ENCODE data around the gene TRIM13. TPM values are rescaled to one million over a fixed set of nuclear protein-coding genes. Genes with fewer than 3 reads are reported as not detected.
A peak's percentile ranks its signal among the peaks of the same experiment; 100 is the strongest.
"Not testable (repeated sequence)": the region's sequence is repeated elsewhere in the genome, so short reads cannot be mapped to it uniquely, and the experiment has no call there.

The TRIM13 gene, protein sequence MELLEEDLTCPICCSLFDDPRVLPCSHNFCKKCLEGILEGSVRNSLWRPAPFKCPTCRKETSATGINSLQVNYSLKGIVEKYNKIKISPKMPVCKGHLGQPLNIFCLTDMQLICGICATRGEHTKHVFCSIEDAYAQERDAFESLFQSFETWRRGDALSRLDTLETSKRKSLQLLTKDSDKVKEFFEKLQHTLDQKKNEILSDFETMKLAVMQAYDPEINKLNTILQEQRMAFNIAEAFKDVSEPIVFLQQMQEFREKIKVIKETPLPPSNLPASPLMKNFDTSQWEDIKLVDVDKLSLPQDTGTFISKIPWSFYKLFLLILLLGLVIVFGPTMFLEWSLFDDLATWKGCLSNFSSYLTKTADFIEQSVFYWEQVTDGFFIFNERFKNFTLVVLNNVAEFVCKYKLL
- 17.2 and 17.9 TPM in 2 replicates for total RNA-seq

DNA sequence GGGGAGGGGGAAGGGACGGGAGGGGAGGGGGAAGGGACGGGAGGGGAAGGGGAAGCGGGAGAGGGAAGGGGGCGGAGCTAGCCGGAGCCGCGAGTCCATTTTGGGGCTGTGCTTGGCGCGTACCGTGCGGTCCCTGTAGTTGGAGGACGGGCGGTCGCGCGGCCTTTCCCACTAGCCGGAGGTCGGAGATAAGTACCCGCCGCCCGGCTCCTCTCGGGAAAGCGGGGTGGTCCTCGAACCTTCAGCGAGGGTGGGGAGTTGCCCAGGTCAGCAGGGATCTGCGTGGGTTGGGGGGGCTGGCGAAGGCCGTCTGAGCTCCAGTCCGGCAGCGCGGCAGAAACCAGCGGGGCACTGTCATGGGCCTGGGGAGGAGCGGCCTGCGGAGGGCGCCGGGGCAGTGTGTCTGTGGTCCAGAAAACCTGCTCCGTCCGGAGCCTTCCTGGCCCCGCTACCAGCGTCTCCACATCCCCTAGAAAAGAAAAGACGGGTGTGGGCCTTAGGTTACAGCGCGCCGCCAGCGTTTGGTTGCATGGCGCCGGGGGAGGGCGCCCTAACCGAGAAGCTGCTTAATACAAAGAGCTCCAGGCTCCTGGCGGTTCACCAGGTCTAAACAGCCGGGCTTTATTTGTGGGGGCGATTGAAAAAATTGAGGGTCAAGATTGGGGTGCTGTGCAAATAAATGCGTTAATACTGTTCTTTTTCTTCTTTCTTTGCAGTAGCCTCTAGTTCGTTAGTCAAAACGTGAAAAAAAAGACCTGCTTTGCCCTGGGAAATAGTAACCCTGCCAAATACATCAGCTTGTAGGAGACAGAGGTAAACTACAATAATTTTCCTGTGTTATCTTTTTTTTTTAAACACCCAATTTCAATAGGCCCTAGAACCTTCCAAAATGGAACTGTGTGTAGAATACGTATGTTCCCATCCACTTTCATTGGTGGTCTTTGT is at the start of gene TRIM13:
TRIM13 (plus strand) TSS at position 92 of the 945 bp plus-strand sequence. CDS start 14,899 bp downstream, outside the sequence.
- H3K27me3 Mint-ChIP-seq (ENCODE audit: low read depth) = no peaks in the 10 kb centered on the region
- DNase-seq (ENCODE audit: low spot score) = peak; percentile 79
- H3K27ac Mint-ChIP-seq = peak within 1 kb of the TSS; percentile 89
- intact Hi-C loops (cut with micrococcal nuclease) = loop anchor here (1.0 to 10.0 kb wide), 9 partner anchors 40 to 915 kb away; partner anchors contain the start of gene KPNA3
- H3K4me3 Mint-ChIP-seq (ENCODE audit: low read depth) = peak within 1 kb of the TSS; percentile 85
- H3K36me3 Mint-ChIP-seq (ENCODE audit: low read depth) = peaks cover 41% of the 10 kb centered on the region
- H3K4me1 Mint-ChIP-seq (ENCODE audit: low read depth) = peaks cover 31% of the 10 kb centered on the region
- H3K9me3 Mint-ChIP-seq = no peaks in the 10 kb centered on the region

DNA sequence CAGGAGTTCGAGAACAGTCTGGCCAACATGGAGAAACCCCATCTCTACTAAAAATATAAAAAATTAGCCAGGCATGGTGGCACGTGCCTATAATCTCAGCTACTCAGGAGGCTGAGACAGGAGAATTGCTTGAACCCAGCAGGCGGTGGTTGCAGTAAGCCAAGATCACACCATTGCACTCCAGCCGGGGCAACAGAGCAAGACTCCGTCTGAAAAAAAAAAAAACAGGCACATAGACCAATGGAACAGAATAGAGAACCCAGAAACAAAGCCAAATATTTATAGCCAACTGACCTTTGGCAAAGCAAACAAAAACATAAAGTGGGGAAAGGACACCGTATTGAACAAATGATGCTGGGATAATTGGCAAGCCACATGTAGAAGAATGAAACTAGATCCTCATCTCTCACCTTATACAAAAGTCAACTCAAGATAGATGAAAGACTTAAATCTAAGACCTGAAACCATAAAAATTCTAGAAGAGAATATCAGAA is 48.0 kb upstream of the TRIM13 start:
- H3K36me3 Mint-ChIP-seq (ENCODE audit: low read depth); DNase-seq (ENCODE audit: low spot score); H3K27ac Mint-ChIP-seq; H3K4me3 Mint-ChIP-seq (ENCODE audit: low read depth); H3K4me1 Mint-ChIP-seq (ENCODE audit: low read depth); H3K27me3 Mint-ChIP-seq (ENCODE audit: low read depth); intact Hi-C loops (cut with micrococcal nuclease); H3K9me3 Mint-ChIP-seq: not testable (repeated sequence)

DNA sequence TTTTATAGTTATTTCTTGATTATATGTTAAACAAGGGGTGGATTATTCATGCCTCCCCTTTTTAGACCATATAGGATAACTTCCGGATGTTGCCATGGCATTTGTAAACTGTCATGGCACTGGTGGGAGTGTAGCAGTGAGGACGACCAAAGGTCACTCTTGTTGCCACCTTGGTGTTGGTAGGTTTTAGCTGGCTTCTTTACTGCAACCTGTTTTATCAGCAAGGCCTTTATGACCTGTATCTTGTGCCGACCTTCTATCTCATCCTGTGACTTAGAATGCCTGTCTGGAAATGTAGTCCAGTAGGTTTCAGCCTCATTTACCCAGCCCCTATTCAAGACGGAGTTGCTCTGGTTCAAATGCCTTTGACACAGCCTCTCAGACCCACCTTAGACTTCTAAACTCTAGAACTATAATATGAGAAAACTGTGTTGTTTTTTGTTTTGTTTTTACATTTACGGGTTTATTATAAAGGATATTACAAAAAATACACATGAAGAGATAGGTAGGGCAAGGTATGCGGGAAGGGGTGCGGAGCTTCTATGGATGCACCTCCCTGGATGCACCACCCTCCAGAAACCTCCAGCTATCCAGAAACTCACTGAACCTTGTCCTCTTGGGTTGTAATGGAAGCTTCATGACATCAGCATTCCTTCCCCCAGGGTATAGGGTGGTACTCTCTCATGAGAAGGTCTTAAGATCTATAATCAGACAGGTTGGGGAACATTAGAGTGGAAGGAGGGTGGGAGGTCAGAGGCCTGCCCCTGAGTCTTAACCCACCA is 44.9 kb upstream of the TRIM13 start:
- DNase-seq (ENCODE audit: low spot score) = no peak
- Mint-ChIP-seq H3K9me3 (no peaks in the 10 kb centered on the region), H3K4me3 (ENCODE audit: low read depth) (no peak overlapping the region), H3K4me1 (ENCODE audit: low read depth) (no peaks in the 10 kb centered on the region), H3K36me3 (ENCODE audit: low read depth) (no peaks in the 10 kb centered on the region), H3K27me3 (ENCODE audit: low read depth) (peaks cover 2% of the 10 kb centered on the region), H3K27ac (no peak overlapping the region)
- intact Hi-C loops (cut with micrococcal nuclease) = no loop called here

DNA sequence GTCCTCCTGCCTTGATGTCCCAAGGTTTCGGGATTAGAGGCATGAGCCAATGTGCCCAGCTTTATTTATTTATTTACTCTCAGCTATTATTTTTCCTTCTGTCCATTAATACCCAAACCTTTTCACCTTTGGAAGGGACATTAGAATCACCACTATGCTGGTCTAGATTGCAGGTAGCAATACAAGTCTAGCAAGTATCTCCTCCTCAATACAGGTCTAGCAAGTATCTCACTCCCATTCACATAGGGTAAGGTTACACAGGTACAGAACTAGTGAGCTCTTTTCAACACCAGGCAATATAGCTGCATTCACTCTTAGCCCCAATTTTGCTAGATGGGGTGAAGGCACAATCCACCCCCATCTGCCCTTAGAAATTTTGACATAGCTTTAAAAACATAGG is 43.3 kb upstream of the TRIM13 start:
- Mint-ChIP-seq H3K27ac (no peak overlapping the region), H3K27me3 (ENCODE audit: low read depth) (peaks cover 2% of the 10 kb centered on the region), H3K9me3 (no peaks in the 10 kb centered on the region), H3K36me3 (ENCODE audit: low read depth) (no peaks in the 10 kb centered on the region), H3K4me3 (ENCODE audit: low read depth) (no peak overlapping the region), H3K4me1 (ENCODE audit: low read depth) (no peaks in the 10 kb centered on the region)
- DNase-seq (ENCODE audit: low spot score) = no peak
- intact Hi-C loops (cut with micrococcal nuclease) = no loop called here

DNA sequence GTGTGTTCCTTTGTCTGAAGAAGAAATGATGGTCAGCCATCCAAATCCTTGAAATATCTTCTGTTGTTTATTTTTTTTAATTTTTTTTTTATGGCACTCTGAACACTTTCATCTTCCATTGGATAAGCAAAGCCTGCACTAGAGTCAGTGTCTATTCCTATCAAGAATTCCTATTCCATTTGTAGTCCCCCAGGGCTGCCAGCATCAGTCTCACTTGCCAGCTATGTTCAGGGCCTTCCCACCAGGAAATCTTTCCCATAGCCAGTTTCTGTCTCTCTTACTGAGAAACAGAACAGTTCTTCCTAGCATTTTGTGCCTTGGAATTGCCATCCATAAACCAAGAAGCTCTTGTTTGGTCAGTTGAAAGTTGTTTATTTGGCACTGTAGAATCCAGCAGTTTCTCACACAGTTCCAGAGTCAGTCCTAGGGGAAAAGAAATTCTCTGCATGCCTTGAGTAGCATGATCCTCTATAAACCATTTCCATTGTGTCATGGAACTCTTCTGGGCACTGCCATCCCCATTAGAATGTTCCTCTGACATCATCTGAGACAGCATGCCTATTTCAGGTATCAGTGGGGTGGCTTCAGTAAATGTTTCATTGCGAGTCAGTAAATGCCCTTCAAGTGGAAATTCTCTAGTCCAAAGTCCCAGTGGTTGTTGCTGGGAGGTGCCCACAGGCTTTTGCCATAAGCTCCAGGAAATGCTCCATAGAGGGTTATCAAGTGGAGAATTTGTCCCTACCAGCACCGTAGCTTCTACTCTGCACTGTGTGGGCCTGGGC is 42.0 kb upstream of the TRIM13 start:
- H3K4me1 Mint-ChIP-seq (ENCODE audit: low read depth) = no peaks in the 10 kb centered on the region

DNA sequence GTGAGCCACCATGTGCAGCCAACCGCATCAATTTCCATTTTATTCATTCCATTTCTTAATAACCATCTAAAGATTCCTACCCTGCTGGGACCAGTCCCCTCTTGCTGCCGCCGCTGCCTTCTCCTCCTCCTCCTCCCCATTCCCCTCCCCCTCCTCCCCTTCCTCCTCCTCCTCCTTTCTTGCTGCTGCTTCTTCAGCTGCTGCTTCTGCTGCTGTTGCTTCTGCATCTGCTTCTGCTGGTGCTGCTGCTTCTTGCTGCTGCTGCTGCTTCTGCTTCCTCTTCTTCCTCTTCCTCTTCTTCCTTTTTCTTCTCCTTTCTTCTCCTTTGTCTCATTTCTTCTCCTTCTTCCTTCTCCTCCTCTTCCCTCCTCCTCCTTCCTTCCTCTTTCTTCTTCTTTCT is 40.7 kb upstream of the TRIM13 start:
- intact Hi-C loops (cut with micrococcal nuclease) = no loop called here
- Mint-ChIP-seq H3K27ac (no peak overlapping the region), H3K9me3 (no peaks in the 10 kb centered on the region), H3K27me3 (ENCODE audit: low read depth) (peaks cover 2% of the 10 kb centered on the region), H3K36me3 (ENCODE audit: low read depth) (peaks cover 12% of the 10 kb centered on the region), H3K4me1 (ENCODE audit: low read depth) (no peaks in the 10 kb centered on the region), H3K4me3 (ENCODE audit: low read depth) (no peak overlapping the region)
- no peak for DNase-seq (ENCODE audit: low spot score)

More for the DNA sequence above, 42.0 kb upstream of the TRIM13 start:
- intact Hi-C loops (cut with micrococcal nuclease) = no loop called here
- H3K27ac Mint-ChIP-seq = no peak overlapping the region
- no peaks in the 10 kb centered on the region for H3K9me3 Mint-ChIP-seq
- no peak overlapping the region for H3K4me3 Mint-ChIP-seq (ENCODE audit: low read depth)
- H3K36me3 Mint-ChIP-seq (ENCODE audit: low read depth) = peaks cover 7% of the 10 kb centered on the region
- no peak for DNase-seq (ENCODE audit: low spot score)
- H3K27me3 Mint-ChIP-seq (ENCODE audit: low read depth) = peaks cover 2% of the 10 kb centered on the region

DNA sequence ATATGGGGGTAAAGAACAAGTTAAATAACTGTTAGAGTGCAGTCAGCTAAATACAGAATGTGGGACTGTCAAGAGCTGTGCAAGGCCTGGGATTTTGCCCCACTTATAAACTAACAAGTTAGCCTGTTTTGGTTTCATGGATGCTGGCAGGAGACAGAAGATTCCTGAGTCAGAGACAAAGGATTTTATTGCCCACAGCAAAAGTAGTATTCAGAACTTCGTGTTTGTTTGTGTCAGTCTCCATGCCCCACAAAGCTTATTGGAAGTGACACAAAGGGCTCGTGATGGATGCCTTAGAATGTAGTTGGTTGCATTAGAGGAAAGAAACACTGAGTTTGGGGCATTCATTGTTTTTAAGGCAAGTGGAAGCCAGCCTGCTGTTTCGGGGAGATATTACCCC is 38.5 kb upstream of the TRIM13 start:
- intact Hi-C loops (cut with micrococcal nuclease) = no loop called here
- no peak overlapping the region for H3K27ac Mint-ChIP-seq
- peaks cover 8% of the 10 kb centered on the region for H3K9me3 Mint-ChIP-seq
- H3K4me3 Mint-ChIP-seq (ENCODE audit: low read depth) = no peak overlapping the region
- no peaks in the 10 kb centered on the region for H3K4me1 Mint-ChIP-seq (ENCODE audit: low read depth)
- peaks cover 24% of the 10 kb centered on the region for H3K36me3 Mint-ChIP-seq (ENCODE audit: low read depth)
- H3K27me3 Mint-ChIP-seq (ENCODE audit: low read depth) = peaks cover 2% of the 10 kb centered on the region
- no peak for DNase-seq (ENCODE audit: low spot score)

DNA sequence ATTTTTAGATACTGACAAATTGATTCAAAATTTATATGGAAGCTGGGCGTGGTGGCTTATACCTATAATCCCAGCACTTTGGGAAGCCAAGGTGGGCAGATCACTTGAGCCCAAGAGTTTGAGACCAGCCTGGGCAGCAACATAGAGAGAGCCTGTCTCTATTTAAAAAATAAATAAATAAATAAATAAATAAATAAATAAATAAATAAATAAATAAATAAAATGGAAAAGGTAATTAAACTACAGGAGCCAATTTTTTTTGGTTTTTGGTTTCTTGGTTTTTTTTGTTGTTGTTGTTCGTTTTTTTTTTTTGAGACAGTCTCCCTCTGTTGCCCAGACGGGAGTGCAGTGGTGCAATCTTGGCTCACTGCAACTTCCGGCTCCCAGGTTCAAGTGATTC is 29.4 kb upstream of the TRIM13 start:
- H3K4me3 Mint-ChIP-seq (ENCODE audit: low read depth) = no peak overlapping the region
- intact Hi-C loops (cut with micrococcal nuclease) = no loop called here
- H3K27me3 Mint-ChIP-seq (ENCODE audit: low read depth) = no peaks in the 10 kb centered on the region
- H3K27ac Mint-ChIP-seq = no peak overlapping the region
- DNase-seq (ENCODE audit: low spot score) = no peak
- H3K36me3 Mint-ChIP-seq (ENCODE audit: low read depth) = peaks cover 26% of the 10 kb centered on the region
- H3K9me3 Mint-ChIP-seq = peaks cover 27% of the 10 kb centered on the region
- no peaks in the 10 kb centered on the region for H3K4me1 Mint-ChIP-seq (ENCODE audit: low read depth)

DNA sequence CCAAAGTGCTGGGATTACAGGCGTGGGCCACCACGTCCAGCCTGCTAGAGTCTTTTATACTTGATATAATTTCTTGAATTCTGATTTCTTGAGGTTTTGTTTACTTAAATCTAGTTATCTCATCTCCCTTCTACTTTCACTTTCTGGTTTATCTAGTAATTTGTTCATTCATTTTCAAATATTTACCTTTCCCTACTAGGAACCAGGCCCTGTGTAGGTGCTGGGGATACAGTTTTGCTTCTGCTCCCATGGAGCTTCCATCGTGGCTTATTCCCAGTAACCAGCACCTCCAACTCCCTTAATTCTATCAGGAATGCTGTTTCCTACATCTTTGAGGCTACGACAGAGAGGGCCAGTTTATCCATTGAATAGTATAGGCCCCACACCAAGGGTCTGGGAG is 24.1 kb upstream of the TRIM13 start:
- no peak overlapping the region for H3K27ac Mint-ChIP-seq
- intact Hi-C loops (cut with micrococcal nuclease) = no loop called here
- no peak overlapping the region for H3K4me3 Mint-ChIP-seq (ENCODE audit: low read depth)
- H3K4me1 Mint-ChIP-seq (ENCODE audit: low read depth) = peaks cover 8% of the 10 kb centered on the region
- no peaks in the 10 kb centered on the region for H3K27me3 Mint-ChIP-seq (ENCODE audit: low read depth)
- peaks cover 10% of the 10 kb centered on the region for H3K36me3 Mint-ChIP-seq (ENCODE audit: low read depth)
- H3K9me3 Mint-ChIP-seq = no peaks in the 10 kb centered on the region
- no peak for DNase-seq (ENCODE audit: low spot score)

DNA sequence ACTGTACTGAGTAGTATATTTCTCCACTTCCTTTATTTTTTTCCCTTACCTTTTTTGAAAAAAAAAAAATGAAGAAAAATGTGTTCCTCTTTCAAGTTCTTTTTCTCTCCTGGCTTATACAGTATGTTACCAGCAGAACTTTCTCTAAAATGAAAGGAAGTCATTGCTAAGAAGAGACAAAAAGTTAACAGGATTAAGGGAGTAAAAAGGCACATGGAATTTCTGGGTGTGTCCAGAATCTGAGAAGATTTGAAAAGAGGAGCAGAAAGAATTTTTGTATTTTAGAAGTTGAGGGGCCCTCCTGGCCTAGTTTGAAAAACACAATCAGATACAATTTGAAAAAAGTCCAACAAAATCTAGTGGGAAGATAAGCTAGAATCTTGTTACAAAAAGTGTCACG is 21.0 kb upstream of the TRIM13 start:
- no peak for DNase-seq (ENCODE audit: low spot score)
- Mint-ChIP-seq H3K36me3 (ENCODE audit: low read depth) (peaks cover 7% of the 10 kb centered on the region), H3K27me3 (ENCODE audit: low read depth) (no peaks in the 10 kb centered on the region), H3K27ac (no peak overlapping the region), H3K4me3 (ENCODE audit: low read depth) (no peak overlapping the region), H3K9me3 (no peaks in the 10 kb centered on the region), H3K4me1 (ENCODE audit: low read depth) (peaks cover 8% of the 10 kb centered on the region)
- intact Hi-C loops (cut with micrococcal nuclease) = loop anchor here (1.0 kb wide), 3 partner anchors 825 to 1094 kb away; no protein-coding TSS in a partner anchor

DNA sequence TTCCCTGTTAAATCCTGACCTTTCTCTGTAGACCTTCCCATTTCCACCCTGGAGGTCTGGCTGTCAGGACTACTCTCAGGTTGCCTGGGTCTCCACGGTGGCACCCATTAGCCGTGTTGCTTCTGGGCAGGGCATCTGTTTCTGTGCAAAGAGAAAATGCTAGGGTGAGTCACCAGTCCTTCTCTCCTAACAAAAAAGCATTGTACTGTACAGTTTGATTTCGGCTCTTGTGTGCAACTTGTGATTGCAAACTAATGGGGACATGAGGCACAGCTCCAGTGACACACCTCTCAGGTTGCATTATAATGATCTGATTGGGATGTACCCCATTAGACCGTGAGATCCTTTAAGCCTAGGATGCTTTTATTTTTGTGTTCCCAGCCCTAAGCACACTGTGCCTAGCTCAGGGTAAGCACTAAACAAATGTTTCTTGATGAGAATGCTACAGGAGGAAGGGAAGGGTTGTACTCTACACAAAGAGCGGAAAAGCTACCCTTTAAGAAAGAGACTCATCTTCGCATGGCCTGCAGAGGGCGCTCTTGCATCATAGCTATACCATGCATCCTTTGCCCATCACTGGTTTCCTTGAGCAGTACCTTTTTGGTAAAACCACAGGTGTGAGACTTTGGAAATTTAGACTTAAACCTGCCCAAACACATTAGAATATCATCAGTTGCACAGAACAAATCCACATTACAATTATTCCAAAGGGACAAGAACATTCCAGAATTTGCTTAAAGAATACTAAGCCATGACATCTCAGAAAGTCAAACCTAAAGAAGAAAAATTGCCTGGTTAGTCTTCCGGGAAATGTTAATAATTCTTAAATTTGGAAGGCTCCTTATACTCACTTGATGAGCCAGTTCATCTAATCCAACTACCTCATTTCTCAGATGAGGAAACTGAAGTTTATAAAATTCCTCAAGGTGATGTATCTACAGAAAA is 20.3 kb upstream of the TRIM13 start:
- peaks cover 8% of the 10 kb centered on the region for H3K36me3 Mint-ChIP-seq (ENCODE audit: low read depth)
- intact Hi-C loops (cut with micrococcal nuclease) = loop anchor here (1.0 kb wide), 3 partner anchors 825 to 1094 kb away; no protein-coding TSS in a partner anchor
- no peak overlapping the region for H3K4me3 Mint-ChIP-seq (ENCODE audit: low read depth)
- H3K4me1 Mint-ChIP-seq (ENCODE audit: low read depth) = peaks cover 8% of the 10 kb centered on the region
- no peaks in the 10 kb centered on the region for H3K27me3 Mint-ChIP-seq (ENCODE audit: low read depth)
- H3K27ac Mint-ChIP-seq = no peak overlapping the region
- no peaks in the 10 kb centered on the region for H3K9me3 Mint-ChIP-seq
- DNase-seq (ENCODE audit: low spot score) = peak; percentile 50
